ENCODE results near the gene DNAAF5. TPM values are rescaled to one million over a fixed set of nuclear protein-coding genes. Genes with fewer than 3 reads are reported as not detected.

Gene DNAAF5
- total and polyA plus RNA-seq, 7 experiments from 2014 or later = 4.0 to 25.7 (median 13.4) TPM

GRCh38 chr7:745431-746154, 19.1 kb downstream of the DNAAF5 start:
- Mint-ChIP-seq H3K27me3 (no peaks in the 10 kb centered on the region), H3K27ac (no peak overlapping the region), H3K4me1 (peaks cover 0 to 4% (median 0%) of the 10 kb centered on the region in 7 donors), H3K4me3 (no peak overlapping the region), H3K36me3 (peaks cover 3 to 39% (median 12%) of the 10 kb centered on the region in 5 donors), H3K9me3 (peaks cover 0 to 3% (median 0%) of the 10 kb centered on the region in 11 donors)
- no peak overlapping the region for H3K27ac ChIP-seq (ENCODE audit: low read depth, low read length)
- H3K9me3 ChIP-seq (ENCODE audit: control insufficient read depth in 2 of 3, low read length in 3 of 3) = no peaks in the 10 kb centered on the region
- no peak overlapping the region for H3K4me3 ChIP-seq (ENCODE audit: low read length)
- H3K36me3 ChIP-seq (ENCODE audit: control insufficient read depth in 2 of 3, insufficient read depth in 3 of 3, low read length in 3 of 3) = peaks cover 0 to 30% (median 0%) of the 10 kb centered on the region in 3 experiments
- intact Hi-C loops (cut with micrococcal nuclease) = no loop called here
- no peaks in the 10 kb centered on the region for H3K27me3 ChIP-seq (ENCODE audit: control insufficient read depth in 2 of 2, insufficient read depth in 2 of 2, low read length in 2 of 2)
- CTCF ChIA-PET = no interaction called here
- H3K4me1 ChIP-seq (ENCODE audit: control insufficient read depth in 2 of 2, insufficient read depth in 2 of 2, low read length in 2 of 2) = no peaks in the 10 kb centered on the region
- DNase-seq (no peak), ATAC-seq (no peak)
- POLR2A ChIA-PET = no interaction called here

GRCh38 chr7:746155-747061, 19.9 kb downstream of the DNAAF5 start:
- no peak overlapping the region for H3K27ac ChIP-seq (ENCODE audit: low read depth, low read length)
- no peaks in the 10 kb centered on the region for H3K27me3 ChIP-seq (ENCODE audit: control insufficient read depth in 2 of 2, insufficient read depth in 2 of 2, low read length in 2 of 2)
- Mint-ChIP-seq H3K27ac (peak overlapping the region in 1 of 9 donors; percentile 38), H3K36me3 (peaks cover 0 to 34% (median 12%) of the 10 kb centered on the region in 5 donors), H3K27me3 (no peaks in the 10 kb centered on the region), H3K4me1 (peaks cover 0 to 2% (median 0%) of the 10 kb centered on the region in 7 donors), H3K4me3 (no peak overlapping the region), H3K9me3 (peaks cover 0 to 3% (median 0%) of the 10 kb centered on the region in 11 donors)
- no peaks in the 10 kb centered on the region for H3K9me3 ChIP-seq (ENCODE audit: control insufficient read depth in 2 of 3, low read length in 3 of 3)
- intact Hi-C loops (cut with micrococcal nuclease) = no loop called here
- POLR2A ChIA-PET = no interaction called here
- CTCF ChIA-PET = no interaction called here
- no peak overlapping the region for H3K4me3 ChIP-seq (ENCODE audit: low read length)
- peaks cover 0 to 22% (median 0%) of the 10 kb centered on the region in 3 experiments for H3K36me3 ChIP-seq (ENCODE audit: control insufficient read depth in 2 of 3, insufficient read depth in 3 of 3, low read length in 3 of 3)
- DNase-seq (no peak), ATAC-seq (no peak)
- no peaks in the 10 kb centered on the region for H3K4me1 ChIP-seq (ENCODE audit: control insufficient read depth in 2 of 2, insufficient read depth in 2 of 2, low read length in 2 of 2)

GRCh38 chr7:747186-747585, 20.7 kb downstream of the DNAAF5 start:
- H3K4me3 Mint-ChIP-seq = no peak overlapping the region
- H3K36me3 Mint-ChIP-seq = peaks cover 0 to 33% (median 12%) of the 10 kb centered on the region in 5 donors

GRCh38 chr7:748446-748845, 21.9 kb downstream of the DNAAF5 start:
- DNase-seq (no peak), ATAC-seq (no peak)
- CTCF ChIA-PET = no interaction called here
- H3K9me3 Mint-ChIP-seq = peaks cover 0 to 3% (median 0%) of the 10 kb centered on the region in 11 donors
- no peak overlapping the region for H3K27ac ChIP-seq (ENCODE audit: low read depth, low read length)
- POLR2A ChIA-PET = no interaction called here
- peaks cover 0 to 18% (median 0%) of the 10 kb centered on the region in 3 experiments for H3K36me3 ChIP-seq (ENCODE audit: control insufficient read depth in 2 of 3, insufficient read depth in 3 of 3, low read length in 3 of 3)
- no peaks in the 10 kb centered on the region for H3K4me1 ChIP-seq (ENCODE audit: control insufficient read depth in 2 of 2, insufficient read depth in 2 of 2, low read length in 2 of 2)
- H3K4me3 ChIP-seq (ENCODE audit: low read length) = no peak overlapping the region
- no peaks in the 10 kb centered on the region for H3K9me3 ChIP-seq (ENCODE audit: control insufficient read depth in 2 of 3, low read length in 3 of 3)
- H3K27me3 ChIP-seq (ENCODE audit: control insufficient read depth in 2 of 2, insufficient read depth in 2 of 2, low read length in 2 of 2) = no peaks in the 10 kb centered on the region
- H3K36me3 Mint-ChIP-seq = peaks cover 0 to 31% (median 12%) of the 10 kb centered on the region in 5 donors
- H3K27ac Mint-ChIP-seq = no peak overlapping the region
- intact Hi-C loops (cut with micrococcal nuclease) = no loop called here
- H3K27me3 Mint-ChIP-seq = no peaks in the 10 kb centered on the region
- H3K4me3 Mint-ChIP-seq = no peak overlapping the region
- H3K4me1 Mint-ChIP-seq = peaks cover 0 to 7% (median 0%) of the 10 kb centered on the region in 7 donors

More at GRCh38 chr7:747186-747585, 20.7 kb downstream of the DNAAF5 start:
- H3K4me3 ChIP-seq (ENCODE audit: low read length) = no peak overlapping the region
- Mint-ChIP-seq H3K27me3 (no peaks in the 10 kb centered on the region), H3K27ac (peak overlapping the region in 1 of 9 donors; percentile 20), H3K4me1 (peaks cover 0 to 2% (median 0%) of the 10 kb centered on the region in 7 donors), H3K9me3 (peaks cover 0 to 3% (median 0%) of the 10 kb centered on the region in 11 donors)
- no peaks in the 10 kb centered on the region for H3K27me3 ChIP-seq (ENCODE audit: control insufficient read depth in 2 of 2, insufficient read depth in 2 of 2, low read length in 2 of 2)
- ChIA-PET CTCF (no interaction called here), POLR2A (no interaction called here)
- DNase-seq = no peak
- no peaks in the 10 kb centered on the region for H3K9me3 ChIP-seq (ENCODE audit: control insufficient read depth in 2 of 3, low read length in 3 of 3)
- no peak overlapping the region for H3K27ac ChIP-seq (ENCODE audit: low read depth, low read length)
- no peak for ATAC-seq
- intact Hi-C loops (cut with micrococcal nuclease) = no loop called here
- peaks cover 0 to 14% (median 0%) of the 10 kb centered on the region in 3 experiments for H3K36me3 ChIP-seq (ENCODE audit: control insufficient read depth in 2 of 3, insufficient read depth in 3 of 3, low read length in 3 of 3)
- no peaks in the 10 kb centered on the region for H3K4me1 ChIP-seq (ENCODE audit: control insufficient read depth in 2 of 2, insufficient read depth in 2 of 2, low read length in 2 of 2)

- H3K4me1 ChIP-seq (ENCODE audit: control insufficient read depth in 2 of 2, insufficient read depth in 2 of 2, low read length in 2 of 2) = no peaks in the 10 kb centered on the region
- ATAC-seq = no peak
- Mint-ChIP-seq H3K4me3 (no peak overlapping the region), H3K27me3 (no peaks in the 10 kb centered on the region), H3K36me3 (peaks cover 0 to 35% (median 17%) of the 10 kb centered on the region in 5 donors), H3K9me3 (peaks cover 0 to 3% (median 0%) of the 10 kb centered on the region in 11 donors), H3K27ac (no peak overlapping the region), H3K4me1 (peaks cover 0 to 7% (median 0%) of the 10 kb centered on the region in 7 donors)
- no peaks in the 10 kb centered on the region for H3K9me3 ChIP-seq (ENCODE audit: control insufficient read depth in 2 of 3, low read length in 3 of 3)
- peaks cover 0 to 21% (median 0%) of the 10 kb centered on the region in 3 experiments for H3K36me3 ChIP-seq (ENCODE audit: control insufficient read depth in 2 of 3, insufficient read depth in 3 of 3, low read length in 3 of 3)
- H3K27me3 ChIP-seq (ENCODE audit: control insufficient read depth in 2 of 2, insufficient read depth in 2 of 2, low read length in 2 of 2) = no peaks in the 10 kb centered on the region
- no peak overlapping the region for H3K27ac ChIP-seq (ENCODE audit: low read depth, low read length)
- no peak overlapping the region for H3K4me3 ChIP-seq (ENCODE audit: low read length)
- ChIA-PET CTCF (no interaction called here), POLR2A (no interaction called here)
- intact Hi-C loops (cut with micrococcal nuclease) = no loop called here
- no peak for DNase-seq
Measured at GRCh38 chr7:749140-749551, 22.6 kb downstream of the DNAAF5 start.

GRCh38 chr7:750111-750905, 23.8 kb downstream of the DNAAF5 start:
- DNase-seq (no peak), ATAC-seq (no peak)
- Mint-ChIP-seq H3K9me3 (peaks cover 0 to 1% (median 0%) of the 10 kb centered on the region in 11 donors), H3K36me3 (peaks cover 1 to 37% (median 7%) of the 10 kb centered on the region in 5 donors), H3K4me1 (peaks cover 0 to 7% (median 0%) of the 10 kb centered on the region in 7 donors), H3K27ac (no peak overlapping the region), H3K4me3 (no peak overlapping the region), H3K27me3 (no peaks in the 10 kb centered on the region)
- POLR2A ChIA-PET = no interaction called here
- no peaks in the 10 kb centered on the region for H3K9me3 ChIP-seq (ENCODE audit: control insufficient read depth in 2 of 3, low read length in 3 of 3)
- H3K4me1 ChIP-seq (ENCODE audit: control insufficient read depth in 2 of 2, insufficient read depth in 2 of 2, low read length in 2 of 2) = no peaks in the 10 kb centered on the region
- CTCF ChIA-PET = no interaction called here
- H3K27me3 ChIP-seq (ENCODE audit: control insufficient read depth in 2 of 2, insufficient read depth in 2 of 2, low read length in 2 of 2) = no peaks in the 10 kb centered on the region
- no peak overlapping the region for H3K27ac ChIP-seq (ENCODE audit: low read depth, low read length)
- no peak overlapping the region for H3K4me3 ChIP-seq (ENCODE audit: low read length)
- peaks cover 0 to 26% (median 0%) of the 10 kb centered on the region in 3 experiments for H3K36me3 ChIP-seq (ENCODE audit: control insufficient read depth in 2 of 3, insufficient read depth in 3 of 3, low read length in 3 of 3)
- intact Hi-C loops (cut with micrococcal nuclease) = no loop called here
